Fibroblast of lung (primary cell): Measurements from ENCODE around the gene GBX2.

Experiments used
- EZH2 ChIP-seq: IDR thresholded peaks from 2 replicates; pipeline ENCODE4 v1.5.1; 2012; ENCODE audit warnings: low read length, control low read depth, mild to moderate bottlenecking; ENCODE audit errors: missing control alignments
- TF ChIP-seq, protein P1 (sequence below), 2 donors: IDR thresholded peaks in 1 of 2; conservative IDR thresholded peaks in 1 of 2; 1 replicate in 1 of 2; 2 replicates in 1 of 2; pipeline ENCODE4 v1.5.1; 2011 to 2012; ENCODE audit warnings: low read length in 2 of 2, control low read depth in 1 of 2, inconsistent platforms in 1 of 2, low read depth in 1 of 2, mild to moderate bottlenecking in 1 of 2

DNA sequence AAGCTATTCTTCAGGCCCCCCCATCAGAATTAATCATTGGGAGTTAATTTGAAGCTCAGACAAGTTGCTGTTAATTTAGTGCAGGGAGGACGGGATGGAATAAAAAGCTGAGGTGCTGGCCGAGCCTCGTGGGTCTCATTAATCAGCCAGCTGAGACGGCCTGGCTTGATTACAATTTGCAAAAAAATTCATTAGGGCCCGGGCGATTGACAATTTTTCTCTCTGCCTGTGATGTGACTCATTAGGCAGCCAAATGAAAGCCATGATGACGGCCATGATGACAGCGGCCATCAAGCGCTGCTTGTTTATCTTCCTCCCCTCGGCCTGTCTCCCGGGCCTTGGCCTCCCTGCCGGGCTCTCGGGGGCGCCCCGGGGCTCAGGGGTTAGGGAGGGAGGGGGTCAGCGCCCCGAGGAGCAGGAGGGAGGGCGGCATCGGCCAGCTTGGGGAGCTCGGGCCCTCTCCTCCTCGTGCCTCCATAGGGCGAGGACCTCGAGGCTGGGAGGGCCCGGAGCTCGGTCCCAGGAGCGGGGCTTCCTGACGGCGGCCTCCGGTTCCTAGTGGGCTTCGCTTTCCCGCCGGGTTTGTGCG, 5.2 kb downstream of the GBX2 start:
- TF ChIP-seq, protein P1, sequence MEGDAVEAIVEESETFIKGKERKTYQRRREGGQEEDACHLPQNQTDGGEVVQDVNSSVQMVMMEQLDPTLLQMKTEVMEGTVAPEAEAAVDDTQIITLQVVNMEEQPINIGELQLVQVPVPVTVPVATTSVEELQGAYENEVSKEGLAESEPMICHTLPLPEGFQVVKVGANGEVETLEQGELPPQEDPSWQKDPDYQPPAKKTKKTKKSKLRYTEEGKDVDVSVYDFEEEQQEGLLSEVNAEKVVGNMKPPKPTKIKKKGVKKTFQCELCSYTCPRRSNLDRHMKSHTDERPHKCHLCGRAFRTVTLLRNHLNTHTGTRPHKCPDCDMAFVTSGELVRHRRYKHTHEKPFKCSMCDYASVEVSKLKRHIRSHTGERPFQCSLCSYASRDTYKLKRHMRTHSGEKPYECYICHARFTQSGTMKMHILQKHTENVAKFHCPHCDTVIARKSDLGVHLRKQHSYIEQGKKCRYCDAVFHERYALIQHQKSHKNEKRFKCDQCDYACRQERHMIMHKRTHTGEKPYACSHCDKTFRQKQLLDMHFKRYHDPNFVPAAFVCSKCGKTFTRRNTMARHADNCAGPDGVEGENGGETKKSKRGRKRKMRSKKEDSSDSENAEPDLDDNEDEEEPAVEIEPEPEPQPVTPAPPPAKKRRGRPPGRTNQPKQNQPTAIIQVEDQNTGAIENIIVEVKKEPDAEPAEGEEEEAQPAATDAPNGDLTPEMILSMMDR (conservative IDR thresholded peaks at IDR 0.05 in 1 of 2, IDR thresholded peaks at IDR 0.05 in 1 of 2; ENCODE audit: low read depth in 1 of 2, low read length in 2 of 2) = no peak
- TF ChIP-seq EZH2 = no peak
